Adrenal gland (tissue), 5 donors: Measurements from ENCODE around the gene MACF1.

Experiments used
- CTCF ChIP-seq, 6 experiments: fragments of 450-650 bp in 4 of 6; fragments of 200-600 bp in 2 of 6; sonication (generic) in 1 of 6; IDR thresholded peaks; 1 replicate in 5 of 6; 2 replicates in 1 of 6; pipeline versions ENCODE4 v1.5.1 to v1.8.0; 2016 to 2021; ENCODE audit warnings: antibody characterized with exemption in 6 of 6, mild to moderate bottlenecking in 2 of 6, moderate library complexity in 1 of 6
- POLR2A ChIP-seq, 2 donors: fragments of 450-650 bp; IDR thresholded peaks; one replicate each; pipeline ENCODE4 v1.6.1; 2017; ENCODE audit warnings: antibody characterized with exemption in 2 of 2, mild to moderate bottlenecking in 2 of 2, moderate library complexity in 1 of 2
- donor health status: DM: no; HTN: no; CAD: no.

DNA sequence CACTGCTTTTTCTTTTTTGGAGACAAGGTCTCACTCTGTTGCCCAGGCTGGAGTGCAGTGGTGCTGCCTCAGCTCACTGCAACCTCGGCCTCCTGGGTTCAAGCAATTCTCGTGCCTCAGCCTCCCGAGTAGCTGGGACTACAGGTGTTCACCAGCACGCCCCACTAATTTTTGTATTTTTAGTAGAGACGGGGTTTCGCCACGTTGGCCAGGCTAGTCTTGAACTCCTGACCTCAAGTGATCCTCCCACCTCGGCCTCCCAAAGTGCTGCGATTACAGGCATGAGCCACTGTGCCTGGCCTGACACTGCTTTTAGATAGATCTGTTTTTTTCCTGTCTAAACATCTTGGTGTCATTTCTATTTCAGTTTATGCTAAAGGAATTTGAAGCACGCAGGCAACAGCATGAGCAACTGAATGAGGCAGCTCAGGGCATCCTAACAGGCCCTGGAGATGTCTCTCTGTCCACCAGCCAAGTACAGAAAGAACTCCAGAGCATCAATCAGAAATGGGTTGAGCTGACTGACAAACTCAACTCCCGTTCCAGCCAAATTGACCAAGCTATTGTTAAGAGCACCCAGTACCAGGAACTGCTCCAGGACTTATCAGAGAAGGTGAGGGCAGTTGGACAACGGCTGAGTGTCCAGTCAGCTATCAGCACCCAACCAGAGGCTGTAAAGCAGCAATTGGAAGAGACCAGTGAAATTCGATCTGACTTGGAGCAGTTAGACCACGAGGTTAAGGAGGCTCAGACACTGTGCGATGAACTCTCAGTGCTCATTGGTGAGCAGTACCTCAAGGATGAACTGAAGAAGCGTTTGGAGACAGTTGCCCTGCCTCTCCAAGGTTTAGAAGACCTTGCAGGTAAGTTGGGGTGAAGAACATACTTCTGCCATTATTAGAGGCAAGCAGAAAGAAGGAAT is 180.8 kb downstream of the MACF1 start:
- TF ChIP-seq CTCF (IDR thresholded peaks at IDR 0.05) (no peak), POLR2A (IDR thresholded peaks at IDR 0.05) (no peak)
